NCI-H226 (cell line): ENCODE results near the gene BTBD3.

Source experiments
- DNase-seq: peaks from one replicate; pipeline ENCODE4 v3.0.0-alpha.2; 2015

BTBD3 gene

DNA sequence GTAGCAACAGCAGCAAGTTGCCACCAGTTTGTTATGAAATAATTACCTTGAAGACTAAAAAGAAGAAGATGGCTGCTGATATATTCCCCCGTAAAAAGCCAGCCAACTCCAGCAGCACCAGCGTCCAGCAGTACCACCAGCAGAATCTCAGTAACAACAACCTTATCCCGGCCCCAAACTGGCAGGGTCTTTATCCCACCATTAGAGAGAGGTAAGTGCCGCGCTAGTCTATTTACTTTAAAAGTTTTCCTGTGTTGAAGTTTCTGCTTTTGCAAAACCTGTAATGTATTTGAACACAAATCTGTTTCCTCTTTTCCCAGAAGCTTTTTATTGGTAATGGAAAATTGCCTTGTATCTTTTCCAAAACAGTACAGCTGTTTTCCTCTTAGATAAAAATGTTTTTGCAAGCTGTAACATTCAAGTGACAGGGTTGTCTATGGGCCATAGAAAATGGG lies 725 bp downstream of the BTBD3 start:
- DNase-seq = no peak

DNA sequence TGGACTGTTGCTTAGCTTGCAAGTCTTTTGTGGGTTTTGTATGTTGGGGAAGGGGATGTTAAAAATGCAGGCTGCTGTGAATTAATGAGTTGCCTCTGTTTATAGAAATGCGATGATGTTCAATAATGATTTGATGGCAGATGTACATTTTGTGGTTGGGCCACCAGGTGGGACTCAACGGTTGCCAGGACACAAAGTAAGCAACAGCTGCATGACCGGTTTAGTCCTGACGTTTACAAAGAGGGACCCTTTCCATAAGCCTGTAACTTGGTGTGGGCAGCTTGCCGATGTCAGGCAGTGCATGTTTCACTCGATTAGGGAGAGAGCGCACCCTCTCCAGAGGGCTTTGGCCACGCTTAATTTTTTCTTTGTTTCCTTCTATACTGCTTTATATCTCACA lies 1.3 kb downstream of the BTBD3 start:
- DNase-seq = no peak

DNA sequence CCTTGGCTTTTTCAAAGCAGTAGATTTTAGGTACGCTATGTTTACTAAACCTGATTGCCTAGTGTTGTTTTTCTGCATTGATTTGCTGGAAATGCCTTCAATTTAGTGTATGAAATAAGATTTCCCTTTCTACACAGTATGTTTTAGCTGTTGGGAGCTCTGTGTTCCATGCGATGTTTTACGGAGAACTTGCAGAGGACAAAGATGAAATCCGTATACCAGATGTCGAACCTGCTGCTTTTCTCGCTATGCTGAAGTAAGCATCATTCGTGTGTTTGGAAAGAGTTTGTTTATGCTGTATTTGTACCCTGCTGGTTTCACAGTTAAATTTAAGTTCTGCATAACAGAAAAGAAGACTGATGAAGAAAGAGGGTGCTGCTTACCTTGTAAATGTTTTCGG lies 1.9 kb downstream of the BTBD3 start:
- no peak for DNase-seq

DNA sequence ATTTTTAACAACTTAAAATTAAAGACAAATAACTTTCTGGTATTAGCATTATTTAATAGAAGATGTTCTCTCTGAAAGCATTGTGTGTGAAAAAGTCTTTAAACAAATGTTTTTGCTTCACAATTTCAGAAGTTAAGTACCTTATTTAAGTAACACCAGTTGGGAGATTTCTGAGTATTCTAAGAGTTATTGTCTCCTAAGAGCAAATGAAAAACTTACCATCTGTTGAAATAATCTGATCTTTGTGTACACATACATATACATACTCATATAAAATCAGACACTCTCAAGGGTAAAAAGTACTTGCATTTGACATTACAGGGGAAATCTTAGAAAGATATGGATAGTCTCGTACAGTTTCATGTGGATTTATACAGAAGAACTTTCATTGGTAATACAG lies 2.4 kb downstream of the BTBD3 start:
- no peak for DNase-seq

DNA sequence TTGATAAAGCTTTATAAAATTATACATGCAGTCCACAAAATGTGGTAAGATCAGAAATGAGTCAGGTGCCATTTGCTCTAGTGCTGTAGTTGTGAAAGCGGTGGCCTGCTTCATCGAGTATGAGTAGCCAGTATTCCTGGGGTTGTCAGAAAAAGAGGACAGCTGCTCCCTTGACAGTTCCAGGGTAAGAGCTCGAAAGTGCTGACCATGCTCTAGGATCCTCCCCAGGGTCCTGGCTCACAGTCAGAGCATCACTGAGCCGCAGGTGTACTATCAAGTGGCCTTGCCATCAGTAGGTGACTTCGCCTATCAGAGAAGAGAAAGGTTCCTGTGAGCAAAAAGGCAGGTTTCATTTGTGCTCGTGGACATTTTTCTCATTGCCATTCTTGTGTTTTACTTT lies 3.6 kb downstream of the BTBD3 start:
- DNase-seq = no peak

DNA sequence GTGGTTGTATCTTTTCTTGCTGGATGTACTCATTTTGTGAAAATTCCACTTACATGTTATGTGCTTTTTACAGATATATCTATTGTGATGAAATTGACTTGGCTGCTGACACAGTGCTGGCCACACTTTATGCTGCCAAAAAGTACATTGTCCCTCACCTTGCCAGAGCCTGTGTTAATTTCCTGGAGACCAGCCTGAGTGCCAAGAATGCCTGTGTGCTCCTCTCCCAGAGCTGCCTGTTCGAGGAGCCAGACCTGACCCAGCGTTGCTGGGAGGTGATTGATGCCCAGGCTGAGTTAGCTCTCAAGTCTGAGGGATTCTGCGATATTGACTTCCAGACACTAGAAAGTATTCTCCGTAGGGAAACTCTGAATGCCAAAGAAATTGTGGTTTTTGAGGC lies 4.9 kb downstream of the BTBD3 start:
- no peak for DNase-seq

DNA sequence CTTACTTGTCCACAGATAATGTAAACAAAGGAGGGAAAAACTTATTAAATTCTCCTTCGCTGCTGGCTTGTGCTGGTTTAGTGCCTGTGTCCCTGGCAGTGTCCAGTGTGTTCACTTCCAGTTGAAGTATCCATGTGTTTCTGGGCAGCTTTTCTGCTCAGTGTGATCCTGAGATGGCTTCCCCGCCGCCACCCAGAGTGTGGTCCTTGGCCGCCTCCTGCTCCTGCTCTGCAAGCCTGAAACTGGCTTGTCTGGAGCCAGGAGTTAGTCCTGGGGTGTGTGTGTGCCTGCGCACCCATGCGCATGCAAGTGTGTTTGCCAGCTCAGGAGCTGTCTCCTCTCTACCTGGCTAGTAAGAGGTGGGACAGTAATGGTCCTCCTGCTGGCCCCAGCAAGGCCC lies 7.2 kb downstream of the BTBD3 start:
- no peak for DNase-seq

DNA sequence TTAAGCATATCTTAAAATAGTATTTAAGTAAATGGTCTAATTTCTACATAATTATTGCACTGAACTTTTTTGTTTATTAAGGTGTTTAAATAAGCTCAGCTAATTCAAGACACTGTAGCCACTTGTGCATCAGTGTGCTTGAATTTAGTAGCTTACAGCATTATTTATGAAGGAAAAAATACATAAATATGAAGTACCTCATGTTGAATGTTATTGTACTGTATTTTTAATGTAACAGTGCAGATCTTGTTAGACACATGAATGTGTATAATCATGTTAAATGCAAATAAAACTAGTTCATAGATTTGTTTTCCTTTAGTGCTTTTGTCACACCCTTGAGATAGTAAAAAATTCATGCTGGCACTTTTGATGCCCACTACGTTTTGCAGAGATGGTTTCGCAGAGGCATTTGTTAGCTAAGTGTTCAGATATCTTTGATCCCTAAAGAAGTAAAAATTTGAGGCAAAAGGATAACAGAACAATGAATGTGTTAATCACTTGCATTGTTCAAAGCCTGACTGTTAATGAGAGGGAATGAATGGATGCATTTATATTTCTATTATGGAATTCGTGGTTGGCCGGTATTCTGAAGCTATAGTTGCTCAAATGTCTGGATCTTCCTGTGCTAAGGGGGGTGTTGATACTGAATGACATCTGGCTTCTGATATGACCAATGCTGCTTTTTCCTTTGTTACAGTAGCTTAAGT lies 8.8 kb downstream of the BTBD3 start:
- DNase-seq = no peak

DNA sequence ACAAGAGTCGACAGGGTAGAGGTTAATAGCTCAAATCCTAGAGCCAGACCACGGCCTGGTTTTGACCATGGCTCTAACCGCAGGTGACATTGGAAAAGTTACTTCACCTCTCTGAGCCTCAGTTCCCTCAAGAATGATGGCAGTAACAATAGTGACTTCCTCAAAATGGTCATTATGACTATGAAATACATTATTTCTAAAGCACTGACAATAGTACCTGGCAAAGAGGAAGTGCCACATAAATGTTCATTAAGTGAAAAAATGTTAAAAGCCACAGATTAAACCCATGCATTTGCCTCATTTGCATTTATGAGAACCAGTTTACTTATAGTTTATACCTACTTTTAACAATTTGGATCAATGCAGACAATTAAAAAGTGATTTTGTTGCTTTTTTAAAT lies 12.3 kb downstream of the BTBD3 start:
- no peak for DNase-seq

DNA sequence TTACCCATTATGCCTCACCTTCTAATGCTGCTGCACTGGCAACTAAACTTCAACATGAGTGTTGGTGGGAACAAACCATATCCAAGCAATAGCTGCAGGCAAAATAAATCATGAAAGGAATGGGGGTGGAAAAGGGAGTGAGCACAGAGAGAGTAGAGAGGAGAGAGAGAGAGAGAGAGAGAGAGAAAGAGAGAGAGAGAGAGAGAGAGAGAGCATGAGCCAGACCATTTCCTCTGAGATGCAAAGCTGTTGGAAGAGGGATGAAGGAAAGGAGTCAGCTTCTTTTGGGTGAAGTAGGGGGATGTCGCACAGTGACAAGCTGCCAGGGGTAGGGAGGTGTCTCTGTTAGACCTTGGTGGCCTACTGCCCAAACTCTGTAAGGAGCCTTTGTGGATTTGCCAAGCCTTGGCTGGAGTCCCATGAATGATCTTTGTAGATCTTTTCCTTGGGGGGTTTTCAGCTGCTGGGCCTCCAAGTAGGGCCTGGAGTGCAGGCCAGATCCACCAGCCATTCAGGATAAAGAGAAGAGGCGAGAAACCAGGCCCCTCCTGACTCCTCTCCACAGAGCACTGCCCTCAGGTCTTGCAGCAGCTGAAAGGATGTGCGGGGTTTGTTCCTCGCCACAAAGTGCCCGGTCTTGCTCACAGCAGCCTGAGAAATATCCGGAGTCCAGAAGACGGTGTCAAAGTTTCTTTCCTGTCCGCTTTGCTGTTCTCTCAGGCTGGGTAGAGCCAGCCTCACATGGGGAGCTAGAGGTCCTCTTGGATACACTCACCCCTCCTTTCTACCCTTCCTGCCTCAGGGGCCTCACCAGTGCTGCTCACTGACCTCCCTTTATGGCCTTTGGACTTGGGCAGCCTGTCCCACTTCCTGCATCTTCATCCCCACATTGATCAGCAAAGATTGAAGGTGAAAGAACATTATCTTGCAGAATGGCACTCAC lies 17.8 kb downstream of the BTBD3 start:
- no peak for DNase-seq

DNA sequence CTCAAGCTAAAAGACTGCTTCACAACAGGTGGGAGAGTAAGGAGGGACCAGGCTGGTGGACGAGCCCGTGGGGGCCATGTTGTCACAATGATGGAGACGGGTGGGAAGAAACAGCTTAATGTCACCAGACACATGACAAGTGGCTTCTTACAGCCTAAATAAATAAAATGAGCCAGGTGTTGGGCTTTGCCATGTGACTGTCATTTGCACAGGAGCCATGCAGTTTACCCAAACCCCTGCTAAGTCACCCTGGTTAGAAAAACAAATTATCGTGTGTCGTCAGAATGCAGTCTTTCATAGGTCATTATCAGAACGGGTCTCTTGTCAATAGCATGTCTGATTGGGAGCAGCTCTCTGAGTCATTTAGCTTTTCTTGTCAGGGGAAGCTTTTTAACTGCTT lies 18.5 kb downstream of the BTBD3 start:
- no peak for DNase-seq

DNA sequence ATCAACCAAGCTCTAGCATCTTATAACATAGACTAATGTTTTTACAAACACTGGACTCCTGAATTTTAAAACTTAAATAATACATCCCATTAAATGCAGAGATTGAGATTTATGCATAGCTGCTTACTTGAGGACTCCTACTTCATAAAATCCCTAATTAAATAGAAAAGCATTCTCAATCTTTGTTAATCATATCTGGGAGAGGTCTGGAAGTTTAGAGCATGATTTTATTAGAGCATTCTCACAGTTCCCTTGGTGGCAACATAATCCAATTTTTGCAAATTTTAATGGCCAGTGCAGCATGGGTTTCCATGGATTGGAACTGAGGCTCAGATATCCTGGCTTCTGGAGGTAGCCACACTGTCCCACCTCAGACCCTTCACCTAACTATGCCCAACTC lies 19.5 kb downstream of the BTBD3 start:
- no peak for DNase-seq

DNA sequence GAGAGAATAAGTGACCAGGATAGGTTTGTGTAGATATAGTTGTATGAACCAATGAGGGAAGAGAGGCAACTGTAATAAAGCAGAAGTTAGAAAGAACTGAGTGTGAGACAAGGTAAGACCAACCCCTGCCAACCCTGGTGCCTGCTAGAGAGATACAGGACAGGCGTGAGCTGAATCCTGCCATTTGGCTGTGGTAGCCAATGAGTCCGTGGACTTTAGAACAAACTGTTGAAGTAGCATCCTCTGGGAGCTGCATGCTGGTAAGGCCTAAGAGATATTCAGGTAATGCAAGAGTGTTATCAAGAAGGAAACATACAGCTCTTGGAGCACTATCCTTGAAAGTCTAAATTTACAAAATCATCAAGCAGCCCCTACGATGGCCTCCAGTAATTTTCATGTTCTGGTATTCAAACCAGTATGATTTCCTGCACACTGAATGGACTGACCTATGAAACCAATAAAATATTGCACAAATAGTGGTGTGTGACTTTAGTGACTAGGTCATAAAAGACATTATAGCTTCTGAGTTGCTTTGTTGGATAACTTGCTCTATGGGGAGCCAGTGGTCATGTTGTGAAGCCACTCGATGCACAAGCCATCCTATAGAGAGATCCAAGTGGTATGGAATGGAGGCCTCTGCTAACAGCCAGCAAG lies 24.0 kb downstream of the BTBD3 start:
- DNase-seq = no peak

DNA sequence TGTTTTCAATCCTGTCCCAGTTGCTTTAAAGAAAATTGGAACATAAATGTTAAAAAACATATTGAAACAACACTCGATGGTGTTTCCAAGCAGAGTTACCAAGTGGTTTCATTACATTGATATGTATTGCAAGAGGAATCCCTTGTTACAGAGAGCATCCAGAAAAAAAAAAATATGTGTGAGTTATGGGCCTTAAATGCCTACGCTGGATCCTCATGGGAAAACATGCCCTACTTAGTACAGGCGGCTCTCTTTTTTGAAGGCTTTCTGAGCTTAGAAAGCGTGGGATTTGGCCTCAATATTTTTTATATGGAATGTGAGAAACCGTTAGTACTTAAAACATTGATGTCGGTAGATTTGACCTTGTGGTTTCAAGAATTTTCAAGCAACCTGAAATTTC lies 26.1 kb downstream of the BTBD3 start:
- no peak for DNase-seq

DNA sequence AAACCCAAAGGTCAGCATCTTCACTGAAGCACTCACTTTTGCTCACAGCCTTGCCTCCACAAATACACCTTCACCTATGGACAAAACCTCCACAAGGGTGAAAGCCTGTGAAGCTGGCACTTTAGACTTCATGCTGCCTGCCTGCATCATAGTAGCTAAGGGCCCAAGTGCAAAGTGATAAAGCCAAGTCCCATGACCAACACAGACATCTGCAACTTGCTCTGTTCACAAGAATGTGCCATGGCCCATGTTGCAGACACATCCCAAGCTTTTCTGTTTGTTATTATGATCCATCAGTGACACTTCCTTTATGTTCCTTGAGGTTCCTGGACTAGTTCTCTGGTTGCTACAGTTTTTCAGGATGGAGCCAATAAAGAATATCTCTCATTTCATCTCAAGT lies 31.1 kb downstream of the BTBD3 start:
- DNase-seq = no peak

DNA sequence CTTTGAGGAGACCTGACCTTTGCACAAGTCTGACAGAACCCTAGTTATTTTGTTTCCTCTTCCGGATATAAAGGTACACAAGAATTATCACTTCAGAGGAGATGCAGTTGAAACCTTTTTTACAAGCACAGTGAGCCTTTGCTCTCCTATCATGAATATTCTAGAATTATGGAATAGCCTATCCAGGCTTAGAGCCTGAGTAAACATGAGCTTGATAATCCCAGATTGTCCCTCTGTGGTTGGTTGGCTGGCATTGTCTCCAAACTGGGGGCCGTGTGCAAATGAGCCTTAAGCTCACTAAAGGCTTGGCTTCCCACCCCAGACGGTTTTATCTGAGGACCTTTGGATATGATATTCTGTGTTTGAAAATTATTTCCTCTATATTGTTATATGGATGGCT lies 32.0 kb downstream of the BTBD3 start:
- no peak for DNase-seq

DNA sequence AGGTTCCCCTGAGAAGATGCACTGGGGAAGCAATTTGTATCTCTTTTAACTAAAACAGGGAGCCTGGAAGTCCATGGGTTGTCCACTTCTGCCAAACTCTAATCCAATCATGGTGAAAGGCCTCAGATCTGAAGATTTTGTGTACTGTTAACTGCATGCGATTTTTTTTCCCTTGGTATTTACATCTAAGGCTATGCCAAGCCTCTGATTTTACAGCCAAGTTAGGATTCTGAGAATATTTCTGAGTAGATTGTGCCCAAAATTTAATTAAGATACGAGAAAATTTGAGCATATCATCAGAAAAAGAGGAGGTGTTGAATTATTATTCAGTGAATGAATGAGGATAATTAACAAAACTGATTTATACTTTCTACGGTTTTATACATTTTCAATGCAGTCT lies 34.0 kb downstream of the BTBD3 start:
- DNase-seq = no peak

DNA sequence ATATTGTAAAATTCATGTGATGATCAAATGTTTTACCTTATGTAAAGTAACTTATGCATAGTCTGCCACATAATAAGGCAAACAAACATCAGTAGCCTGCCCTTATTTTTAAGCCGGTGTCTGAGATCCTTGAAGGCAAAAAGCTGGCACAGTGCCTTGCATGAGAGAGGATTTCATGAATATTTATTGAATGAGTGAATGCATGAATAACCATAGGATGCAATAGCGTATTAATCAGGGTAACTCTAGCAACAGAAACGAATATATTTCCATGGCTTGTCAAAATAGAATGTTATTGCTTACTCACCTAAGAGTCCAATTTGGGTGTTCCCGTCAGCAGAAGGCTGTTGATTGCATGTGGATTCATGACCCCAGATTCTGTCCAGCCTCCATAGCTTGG lies 34.9 kb downstream of the BTBD3 start:
- DNase-seq = no peak

DNA sequence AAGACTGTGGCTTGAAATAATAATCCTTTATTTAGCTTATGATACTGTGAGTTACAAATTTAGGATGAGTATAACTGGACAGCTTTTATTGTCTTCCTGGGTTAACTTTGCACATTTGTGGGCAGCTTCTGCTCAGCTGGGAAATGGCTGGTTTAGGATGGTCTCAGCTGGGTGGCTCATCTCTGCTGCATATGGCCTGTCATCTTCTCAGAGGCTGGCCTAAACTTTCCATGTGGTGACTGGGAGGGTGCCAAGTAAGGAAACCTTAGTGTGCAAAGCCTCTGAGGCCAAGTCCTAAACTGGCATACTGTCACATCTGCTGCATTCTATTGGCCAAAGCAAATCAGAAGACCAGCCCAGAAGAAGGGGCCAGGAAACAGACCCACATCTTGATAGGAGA lies 40.2 kb downstream of the BTBD3 start:
- no peak for DNase-seq

DNA sequence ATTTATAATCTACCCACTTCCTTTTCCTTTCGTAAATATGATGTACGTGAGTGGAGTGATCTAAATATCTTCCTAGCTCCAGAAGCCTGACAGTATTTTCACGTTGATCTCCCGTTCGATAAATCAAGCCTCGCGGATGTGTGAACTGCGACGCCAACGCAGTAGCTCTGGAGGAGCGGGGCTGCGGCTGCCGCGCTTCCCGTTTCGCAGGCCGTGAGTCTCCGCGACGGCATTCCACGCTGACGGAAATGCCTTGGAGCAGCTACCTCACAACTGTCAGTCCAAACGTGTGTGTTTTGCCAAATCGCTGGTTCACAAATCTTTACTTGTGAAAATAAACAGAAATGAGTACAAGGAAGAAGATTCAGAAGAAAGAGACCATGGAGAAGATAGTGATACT lies 41.2 kb downstream of the BTBD3 start:
- DNase-seq = no peak

DNA sequence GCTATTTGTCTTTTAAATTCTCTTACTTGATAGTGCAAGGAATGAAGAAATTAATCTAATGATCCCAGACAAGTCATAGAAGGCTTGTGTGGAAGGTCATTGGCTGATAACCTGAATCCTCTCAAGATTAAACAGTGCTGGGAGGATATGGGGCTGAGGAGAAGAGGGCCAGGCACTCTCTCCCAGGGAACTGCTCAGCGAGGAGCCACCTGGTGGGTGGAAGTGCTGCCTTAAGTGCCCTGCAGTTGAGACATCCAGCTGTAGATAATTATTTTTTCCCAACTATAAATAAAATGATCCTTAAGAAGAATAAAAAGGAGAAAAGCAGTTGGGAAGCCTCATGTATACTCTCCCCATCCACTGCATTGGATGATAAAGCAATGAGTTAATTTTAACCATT lies 47.9 kb downstream of the BTBD3 start:
- DNase-seq = no peak

DNA sequence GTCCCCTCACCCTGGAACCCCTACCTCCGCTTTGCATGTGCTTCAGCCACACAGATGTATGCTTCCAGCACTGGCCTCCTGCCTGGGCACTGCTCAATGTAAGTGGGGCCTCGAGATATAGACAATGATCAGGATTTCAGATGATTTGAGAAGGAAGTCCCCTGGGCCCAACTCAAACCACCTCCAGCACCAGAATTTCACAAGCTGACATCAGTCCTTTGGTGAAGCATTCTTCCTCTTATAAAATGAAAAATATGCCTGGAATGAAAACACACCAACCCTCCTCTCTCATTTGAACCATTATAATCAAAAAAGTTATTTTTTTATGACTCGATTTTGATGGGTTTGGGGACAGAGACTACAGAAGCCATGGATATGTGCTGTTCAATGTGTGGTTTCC lies 48.5 kb downstream of the BTBD3 start:
- DNase-seq = no peak

DNA sequence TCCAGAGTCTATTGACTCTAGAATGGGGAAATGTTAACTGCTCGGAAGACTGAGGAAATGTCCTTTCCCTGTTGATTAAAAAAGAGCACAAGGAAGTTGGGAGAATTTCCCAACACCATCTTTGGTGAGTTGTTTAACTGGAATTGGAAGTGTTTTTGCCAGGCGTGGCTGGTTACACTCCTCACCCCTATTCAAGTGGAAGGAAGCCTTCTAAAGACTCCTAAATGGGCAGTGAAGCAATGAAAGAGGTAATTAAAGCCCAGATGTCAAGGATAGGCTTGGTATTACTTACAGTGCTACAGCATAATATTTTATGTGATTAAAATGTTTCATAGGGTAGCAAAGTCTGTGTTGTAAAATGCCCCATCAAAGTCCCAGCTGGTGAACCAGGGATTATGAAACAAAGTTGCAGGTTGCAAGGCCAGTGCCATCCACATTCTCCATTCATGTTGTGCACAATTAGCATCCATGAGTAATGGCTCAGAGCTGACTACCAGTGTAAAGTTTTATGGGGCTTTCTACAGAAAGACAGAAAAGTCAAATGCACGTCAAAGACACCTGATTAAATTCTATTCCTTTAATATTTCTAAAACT lies 52.6 kb downstream of the BTBD3 start:
- no peak for DNase-seq

DNA sequence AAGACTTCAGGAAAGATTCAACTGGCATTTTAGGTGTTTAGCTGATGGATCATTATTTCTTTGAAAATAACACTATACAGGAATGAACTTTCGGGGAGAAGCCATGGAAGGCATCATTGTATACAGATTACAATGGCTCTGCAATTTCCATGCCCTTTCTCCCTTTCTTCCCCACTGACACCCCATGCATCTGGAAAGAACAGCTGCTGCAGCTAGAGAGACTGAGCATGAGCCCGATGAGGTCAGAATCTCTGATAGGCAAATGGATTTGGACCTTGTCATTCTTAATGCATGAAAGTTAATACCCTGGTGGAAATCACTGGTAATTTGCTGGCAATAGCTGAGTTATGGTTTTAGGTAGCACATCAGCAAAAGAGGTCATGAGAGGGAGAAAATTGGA lies 54.8 kb downstream of the BTBD3 start:
- no peak for DNase-seq
